ENCODE results near the gene TMEM252. TPM values are rescaled to one million over a fixed set of nuclear protein-coding genes. Genes with fewer than 3 reads are reported as not detected.

TMEM252 gene
- total RNA-seq, 1 experiment from 2014 or later, result not detected

GRCh38 chr9:68500457-68501381 is 40.0 kb downstream of the TMEM252 start:
- Histone ChIP-seq H3K4me3 (ENCODE audit: low read length) (peak overlapping the region; percentile 41), H3F3A (ENCODE audit: low read length, unreplicated experiment) (no peaks in the 10 kb centered on the region), H3K79me2 (ENCODE audit: low read length) (no peaks in the 10 kb centered on the region), H3K9ac (ENCODE audit: low read length) (peak overlapping the region; percentile 64), H4K20me1 (ENCODE audit: low read length) (no peaks in the 10 kb centered on the region), H2AFZ (ENCODE audit: low read length) (no peak overlapping the region), H3K27ac (ENCODE audit: low read length) (peak overlapping the region; percentile 97), H3K27me3 (ENCODE audit: low read length) (no peaks in the 10 kb centered on the region), H3K4me1 (ENCODE audit: insufficient read depth, low read length) (peaks cover 40% of the 10 kb centered on the region), H3K9me3 (ENCODE audit: low read length) (no peaks in the 10 kb centered on the region), H3K4me2 (ENCODE audit: low read length) (peak overlapping the region; percentile 73), H3K9me2 (replicated peaks; ENCODE audit: low read length) (no peaks in the 10 kb centered on the region), H3K36me3 (ENCODE audit: low read depth, low read length) (peaks cover 17% of the 10 kb centered on the region)
- TF ChIP-seq CTCF (conservative IDR thresholded peaks at IDR 0.05; ENCODE audit: low read depth, low read length) (no peak), EZH2phosphoT487 (IDR thresholded peaks at IDR 0.05; ENCODE audit: borderline replicate concordance, low read length) (no peak), EZH2 (IDR thresholded peaks at IDR 0.05; ENCODE audit: low read length, unreplicated experiment) (no peak)
- CTCF ChIA-PET, result interaction anchor here (0.8 kb wide), 1 partner anchor 68 kb away, joined by 3 read pairs; no protein-coding TSS in a partner anchor
- intact Hi-C loops (cut with micrococcal nuclease), result loop anchor here (10.0 kb wide), 1 partner anchor 54 kb away; no protein-coding TSS in a partner anchor
- POLR2A ChIA-PET (ENCODE audit: unreplicated experiment), result interaction anchor here (0.5 kb wide), 1 partner anchor 31 kb away, joined by 3 read pairs; no protein-coding TSS in a partner anchor
- peak; percentile 90 for DNase-seq
- peak; percentile 93 for ATAC-seq
- BruUV-seq (replicated peaks), result TSS peak; percentile 58

GRCh38 chr9:68498816-68499215 is 41.9 kb downstream of the TMEM252 start:
- Histone ChIP-seq H3K27me3 (ENCODE audit: low read length) (no peaks in the 10 kb centered on the region), H3K79me2 (ENCODE audit: low read length) (no peaks in the 10 kb centered on the region), H3K9me3 (ENCODE audit: low read length) (no peaks in the 10 kb centered on the region), H3K4me2 (ENCODE audit: low read length) (no peak overlapping the region), H3K36me3 (ENCODE audit: low read depth, low read length) (peaks cover 17% of the 10 kb centered on the region), H3K9me2 (replicated peaks; ENCODE audit: low read length) (no peaks in the 10 kb centered on the region), H3K27ac (ENCODE audit: low read length) (no peak overlapping the region), H2AFZ (ENCODE audit: low read length) (no peak overlapping the region), H3K4me3 (ENCODE audit: low read length) (no peak overlapping the region), H3K9ac (ENCODE audit: low read length) (no peak overlapping the region), H3K4me1 (ENCODE audit: insufficient read depth, low read length) (peaks cover 31% of the 10 kb centered on the region), H4K20me1 (ENCODE audit: low read length) (no peaks in the 10 kb centered on the region), H3F3A (ENCODE audit: low read length, unreplicated experiment) (no peaks in the 10 kb centered on the region)
- ChIA-PET POLR2A (ENCODE audit: unreplicated experiment) (no interaction called here), CTCF (no interaction called here)
- intact Hi-C loops (cut with micrococcal nuclease), result no loop called here
- BruUV-seq (replicated peaks), result no TSS peak
- ATAC-seq (no peak), DNase-seq (no peak)
- no peak for TF ChIP-seq EZH2 (IDR thresholded peaks at IDR 0.05; ENCODE audit: low read length, unreplicated experiment)
- TF ChIP-seq EZH2phosphoT487 (IDR thresholded peaks at IDR 0.05; ENCODE audit: borderline replicate concordance, low read length), result no peak
- no peak for TF ChIP-seq CTCF (conservative IDR thresholded peaks at IDR 0.05; ENCODE audit: low read depth, low read length)

- H3K27me3 ChIP-seq (ENCODE audit: low read length), result no peaks in the 10 kb centered on the region
- no peaks in the 10 kb centered on the region for H3F3A ChIP-seq (ENCODE audit: low read length, unreplicated experiment)
- H3K9me3 ChIP-seq (ENCODE audit: low read length), result no peaks in the 10 kb centered on the region
- TF ChIP-seq CTCF (conservative IDR thresholded peaks at IDR 0.05; ENCODE audit: low read depth, low read length) (no peak), EZH2 (IDR thresholded peaks at IDR 0.05; ENCODE audit: low read length, unreplicated experiment) (no peak), EZH2phosphoT487 (IDR thresholded peaks at IDR 0.05; ENCODE audit: borderline replicate concordance, low read length) (no peak)
- H4K20me1 ChIP-seq (ENCODE audit: low read length), result no peaks in the 10 kb centered on the region
- DNase-seq (no peak), ATAC-seq (no peak)
- no peak overlapping the region for H3K27ac ChIP-seq (ENCODE audit: low read length)
- no peak overlapping the region for H3K4me3 ChIP-seq (ENCODE audit: low read length)
- intact Hi-C loops (cut with micrococcal nuclease), result no loop called here
- H3K9ac ChIP-seq (ENCODE audit: low read length), result no peak overlapping the region
- no peaks in the 10 kb centered on the region for H3K9me2 ChIP-seq (replicated peaks; ENCODE audit: low read length)
- H3K4me2 ChIP-seq (ENCODE audit: low read length), result no peak overlapping the region
- peaks cover 31% of the 10 kb centered on the region for H3K4me1 ChIP-seq (ENCODE audit: insufficient read depth, low read length)
- no TSS peak for BruUV-seq (replicated peaks)
- ChIA-PET CTCF (no interaction called here), POLR2A (ENCODE audit: unreplicated experiment) (no interaction called here)
- no peaks in the 10 kb centered on the region for H3K79me2 ChIP-seq (ENCODE audit: low read length)
- H3K36me3 ChIP-seq (ENCODE audit: low read depth, low read length), result peaks cover 8% of the 10 kb centered on the region
- H2AFZ ChIP-seq (ENCODE audit: low read length), result no peak overlapping the region
Observed at GRCh38 chr9:68497629-68498028, 43.1 kb downstream of the TMEM252 start.
